Tibial nerve (tissue), 4 donors: ENCODE results near the gene SSTR4.

Experiments used
- CTCF ChIP-seq, 5 experiments: fragments of 200-600 bp in 3 of 5; fragments of 450-650 bp in 2 of 5; sonication (generic) in 3 of 5; IDR thresholded peaks; one replicate each; pipeline ENCODE4 v1.5.1; 2016 to 2019; ENCODE audit warnings: antibody characterized with exemption in 5 of 5, mild to moderate bottlenecking in 3 of 5, moderate library complexity in 2 of 5
- EP300 ChIP-seq, 2 donors: sonication (generic); formaldehyde crosslinking; IDR thresholded peaks; one replicate each; pipeline ENCODE4 v1.6.1; 2017; ENCODE audit warnings: antibody characterized with exemption in 2 of 2, mild to moderate bottlenecking in 1 of 2
- POLR2A ChIP-seq, 2 donors: fragments of 450-650 bp; IDR thresholded peaks; one replicate each; pipeline ENCODE4 v1.6.1; 2017; ENCODE audit warnings: antibody characterized with exemption in 2 of 2, mild to moderate bottlenecking in 2 of 2, moderate library complexity in 2 of 2

GRCh38 chr20:23059846-23060245 is 24.7 kb downstream of the SSTR4 start:
- TF ChIP-seq EP300 (IDR thresholded peaks at IDR 0.05) (no peak), CTCF (IDR thresholded peaks at IDR 0.05) (no peak), POLR2A (IDR thresholded peaks at IDR 0.05) (no peak)
